Measurements from ENCODE around the gene ARL16.
A peak's percentile ranks its signal among the peaks of the same experiment; 100 is the strongest.

The ARL16 gene

GRCh38 chr17:81710514-81711308 is 27.1 kb upstream of the ARL16 start:
- Histone ChIP-seq H3K27me3 (ENCODE audit: control insufficient read depth, insufficient read depth, low read length) (peaks cover 9% of the 10 kb centered on the region; the same call in 1 of the 2 replicates), H3K9me3 (ENCODE audit: control insufficient read depth, insufficient read depth, low read depth, low read length) (no peaks in the 10 kb centered on the region), H3K4me3 (ENCODE audit: low read depth, low read length) (peak overlapping the region; percentile 69), H3K36me3 (ENCODE audit: control insufficient read depth, insufficient read depth, low read length) (peaks cover 41% of the 10 kb centered on the region), H3K9ac (ENCODE audit: low read length) (peak overlapping the region; percentile 56), H3K4me1 (ENCODE audit: control insufficient read depth, insufficient read depth, low read length) (peaks cover 34% of the 10 kb centered on the region), H3K27ac (ENCODE audit: low read depth, low read length) (no peak overlapping the region)

GRCh38 chr17:81708739-81709185 is 25.2 kb upstream of the ARL16 start:
- H3K9ac ChIP-seq (ENCODE audit: low read length): no peak overlapping the region
- peaks cover 28% of the 10 kb centered on the region for H3K4me1 ChIP-seq (ENCODE audit: control insufficient read depth, insufficient read depth, low read length)
- peaks cover 9% of the 10 kb centered on the region; the same call in 1 of the 2 replicates for H3K27me3 ChIP-seq (ENCODE audit: control insufficient read depth, insufficient read depth, low read length)
- H3K4me3 ChIP-seq (ENCODE audit: low read depth, low read length): no peak overlapping the region
- no peak overlapping the region for H3K27ac ChIP-seq (ENCODE audit: low read depth, low read length)
- H3K9me3 ChIP-seq (ENCODE audit: control insufficient read depth, insufficient read depth, low read depth, low read length): no peaks in the 10 kb centered on the region
- peaks cover 43% of the 10 kb centered on the region for H3K36me3 ChIP-seq (ENCODE audit: control insufficient read depth, insufficient read depth, low read length)

GRCh38 chr17:81707725-81708646 is 24.4 kb upstream of the ARL16 start:
- Histone ChIP-seq H3K4me1 (ENCODE audit: control insufficient read depth, insufficient read depth, low read length) (peaks cover 21% of the 10 kb centered on the region), H3K9ac (ENCODE audit: low read length) (no peak overlapping the region), H3K4me3 (ENCODE audit: low read depth, low read length) (no peak overlapping the region), H3K9me3 (ENCODE audit: control insufficient read depth, insufficient read depth, low read depth, low read length) (no peaks in the 10 kb centered on the region), H3K27ac (ENCODE audit: low read depth, low read length) (no peak overlapping the region), H3K27me3 (ENCODE audit: control insufficient read depth, insufficient read depth, low read length) (peaks cover 9% of the 10 kb centered on the region; the same call in 1 of the 2 replicates), H3K36me3 (ENCODE audit: control insufficient read depth, insufficient read depth, low read length) (peaks cover 43% of the 10 kb centered on the region)

GRCh38 chr17:81706757-81707624 is 23.4 kb upstream of the ARL16 start:
- Histone ChIP-seq H3K4me3 (ENCODE audit: low read depth, low read length) (no peak overlapping the region), H3K9me3 (ENCODE audit: control insufficient read depth, insufficient read depth, low read depth, low read length) (no peaks in the 10 kb centered on the region), H3K27me3 (ENCODE audit: control insufficient read depth, insufficient read depth, low read length) (peaks cover 9% of the 10 kb centered on the region; the same call in 1 of the 2 replicates), H3K27ac (ENCODE audit: low read depth, low read length) (no peak overlapping the region), H3K9ac (ENCODE audit: low read length) (no peak overlapping the region), H3K36me3 (ENCODE audit: control insufficient read depth, insufficient read depth, low read length) (peaks cover 47% of the 10 kb centered on the region), H3K4me1 (ENCODE audit: control insufficient read depth, insufficient read depth, low read length) (peaks cover 24% of the 10 kb centered on the region)

- H3K9me3 ChIP-seq (ENCODE audit: control insufficient read depth, insufficient read depth, low read depth, low read length): no peaks in the 10 kb centered on the region
- no peak overlapping the region for H3K9ac ChIP-seq (ENCODE audit: low read length)
- H3K27ac ChIP-seq (ENCODE audit: low read depth, low read length): no peak overlapping the region
- peaks cover 9% of the 10 kb centered on the region; the same call in 1 of the 2 replicates for H3K27me3 ChIP-seq (ENCODE audit: control insufficient read depth, insufficient read depth, low read length)
- no peak overlapping the region for H3K4me3 ChIP-seq (ENCODE audit: low read depth, low read length)
- peaks cover 27% of the 10 kb centered on the region for H3K4me1 ChIP-seq (ENCODE audit: control insufficient read depth, insufficient read depth, low read length)
- peaks cover 54% of the 10 kb centered on the region for H3K36me3 ChIP-seq (ENCODE audit: control insufficient read depth, insufficient read depth, low read length)
Observed at GRCh38 chr17:81706232-81706611, 22.6 kb upstream of the ARL16 start.

- Histone ChIP-seq H3K4me1 (ENCODE audit: control insufficient read depth, insufficient read depth, low read length) (peaks cover 22% of the 10 kb centered on the region), H3K27ac (ENCODE audit: low read depth, low read length) (no peak overlapping the region), H3K4me3 (ENCODE audit: low read depth, low read length) (no peak overlapping the region), H3K9me3 (ENCODE audit: control insufficient read depth, insufficient read depth, low read depth, low read length) (no peaks in the 10 kb centered on the region), H3K27me3 (ENCODE audit: control insufficient read depth, insufficient read depth, low read length) (peaks cover 4% of the 10 kb centered on the region; the same call in 1 of the 2 replicates), H3K36me3 (ENCODE audit: control insufficient read depth, insufficient read depth, low read length) (peaks cover 60% of the 10 kb centered on the region), H3K9ac (ENCODE audit: low read length) (no peak overlapping the region)
Observed at GRCh38 chr17:81705518-81706231, 22.1 kb upstream of the ARL16 start.

- Histone ChIP-seq H3K4me3 (ENCODE audit: low read depth, low read length) (peak overlapping the region; percentile 97), H3K36me3 (ENCODE audit: control insufficient read depth, insufficient read depth, low read length) (peaks cover 64% of the 10 kb centered on the region), H3K4me1 (ENCODE audit: control insufficient read depth, insufficient read depth, low read length) (peaks cover 14% of the 10 kb centered on the region), H3K27me3 (ENCODE audit: control insufficient read depth, insufficient read depth, low read length) (no peaks in the 10 kb centered on the region), H3K9me3 (ENCODE audit: control insufficient read depth, insufficient read depth, low read depth, low read length) (no peaks in the 10 kb centered on the region), H3K9ac (ENCODE audit: low read length) (peak overlapping the region; percentile 94), H3K27ac (ENCODE audit: low read depth, low read length) (peak overlapping the region; percentile 92)
Observed at GRCh38 chr17:81703747-81704654, 20.4 kb upstream of the ARL16 start.

- H3K4me3 ChIP-seq (ENCODE audit: low read depth, low read length): peak within 1 kb of the TSS; percentile 97
- peak within 1 kb of the TSS; percentile 92 for H3K27ac ChIP-seq (ENCODE audit: low read depth, low read length)
- peaks cover 66% of the 10 kb centered on the region for H3K36me3 ChIP-seq (ENCODE audit: control insufficient read depth, insufficient read depth, low read length)
- no peaks in the 10 kb centered on the region for H3K9me3 ChIP-seq (ENCODE audit: control insufficient read depth, insufficient read depth, low read depth, low read length)
- peaks cover 14% of the 10 kb centered on the region for H3K4me1 ChIP-seq (ENCODE audit: control insufficient read depth, insufficient read depth, low read length)
- H3K27me3 ChIP-seq (ENCODE audit: control insufficient read depth, insufficient read depth, low read length): no peaks in the 10 kb centered on the region
- peak within 1 kb of the TSS; percentile 94 for H3K9ac ChIP-seq (ENCODE audit: low read length)
Observed at GRCh38 chr17:81702934-81703746, 19.5 kb upstream of the ARL16 start, which contains the start of gene MRPL12. TSS of gene MRPL12 (plus strand) at chr17:81703367. CDS start at chr17:81703502, 135 bp downstream.
